ENCODE data around the gene LGALSL. TPM values are rescaled to one million over a fixed set of nuclear protein-coding genes. Genes with fewer than 3 reads are reported as not detected.

LGALSL gene
- total RNA-seq, 2 donors from 2014 or later: 1.3 to 8.6 TPM

- TF ChIP-seq CTCF (IDR thresholded peaks at IDR 0.05): no peak
- TF ChIP-seq POLR2A (IDR thresholded peaks at IDR 0.05): no peak
- DNase-seq (no peak), ATAC-seq (no peak)
- WGBS, 2 donors: 95 to 100% methylated on average over 3 of the region's 3 CpGs
- Histone ChIP-seq H3K36me3 (replicated peaks in 1 of 2; ENCODE audit: insufficient read depth in 1 of 2, low read depth in 2 of 2) (peaks cover 0 to 2% of the 10 kb centered on the region in 2 donors), H3K4me3 (no peak overlapping the region), H3K27ac (no peak overlapping the region), H3K27me3 (no peaks in the 10 kb centered on the region), H3K4me1 (peaks cover 18% of the 10 kb centered on the region), H3K9me3 (no peaks in the 10 kb centered on the region)
- intact Hi-C loops (cut with DNase I): no loop called here
Observed at GRCh38 chr2:64459575-64459974, 5.6 kb downstream of the LGALSL start.

- H3K27ac ChIP-seq: no peak overlapping the region
- intact Hi-C loops (cut with DNase I): no loop called here
- 24 to 82% methylated on average over 3 of the region's 3 CpGs for WGBS, 2 donors
Observed at GRCh38 chr2:64460330-64460729, 6.4 kb downstream of the LGALSL start.

GRCh38 chr2:64461271-64462058 is 7.5 kb downstream of the LGALSL start:
- no peaks in the 10 kb centered on the region for H3K9me3 ChIP-seq
- peaks cover 0 to 2% of the 10 kb centered on the region in 2 donors for H3K36me3 ChIP-seq (replicated peaks in 1 of 2; ENCODE audit: insufficient read depth in 1 of 2, low read depth in 2 of 2)
- ATAC-seq (no peak), DNase-seq (no peak)
- intact Hi-C loops (cut with DNase I): no loop called here
- no peak overlapping the region for H3K27ac ChIP-seq
- TF ChIP-seq CTCF (IDR thresholded peaks at IDR 0.05): no peak
- TF ChIP-seq POLR2A (IDR thresholded peaks at IDR 0.05): no peak
- H3K27me3 ChIP-seq: no peaks in the 10 kb centered on the region
- no peak overlapping the region for H3K4me3 ChIP-seq
- peaks cover under 1% of the 10 kb centered on the region for H3K4me1 ChIP-seq
- 84 to 86% methylated on average over 7 of the region's 7 CpGs for WGBS, 2 donors

More at GRCh38 chr2:64460330-64460729, 6.4 kb downstream of the LGALSL start:
- TF ChIP-seq POLR2A (IDR thresholded peaks at IDR 0.05) (no peak), CTCF (IDR thresholded peaks at IDR 0.05) (no peak)
- Histone ChIP-seq H3K27me3 (no peaks in the 10 kb centered on the region), H3K4me1 (peaks cover 11% of the 10 kb centered on the region), H3K9me3 (no peaks in the 10 kb centered on the region), H3K36me3 (replicated peaks in 1 of 2; ENCODE audit: insufficient read depth in 1 of 2, low read depth in 2 of 2) (peaks cover 0 to 2% of the 10 kb centered on the region in 2 donors), H3K4me3 (no peak overlapping the region)
- ATAC-seq (no peak), DNase-seq (no peak)

- no peak overlapping the region for H3K4me3 ChIP-seq
- no peaks in the 10 kb centered on the region for H3K27me3 ChIP-seq
- no peak for TF ChIP-seq CTCF (IDR thresholded peaks at IDR 0.05)
- no peaks in the 10 kb centered on the region for H3K9me3 ChIP-seq
- 85 to 92% methylated on average over 3 of the region's 3 CpGs for WGBS, 2 donors
- ATAC-seq (no peak), DNase-seq (no peak)
- H3K27ac ChIP-seq: no peak overlapping the region
- intact Hi-C loops (cut with DNase I): no loop called here
- H3K36me3 ChIP-seq (replicated peaks in 1 of 2; ENCODE audit: insufficient read depth in 1 of 2, low read depth in 2 of 2): peaks cover 0 to 2% of the 10 kb centered on the region in 2 donors
- H3K4me1 ChIP-seq: no peaks in the 10 kb centered on the region
Observed at GRCh38 chr2:64462171-64462570, 8.2 kb downstream of the LGALSL start.
